Retinal pigment epithelial cell (primary cell): Measurements from ENCODE around the gene UQCRH.
"Not testable (repeated sequence)": the region's sequence is repeated elsewhere in the genome, so short reads cannot be mapped to it uniquely, and the experiment has no call there.

Experiments used
- DNase-seq: peaks from one replicate; pipeline ENCODE4 v3.0.0-alpha.2; 2010; ENCODE audit warnings: low read depth
- H3K4me3 ChIP-seq: 2 replicates; pipeline ENCODE4 v1.5.1; 2011; ENCODE audit warnings: mild to moderate bottlenecking, low read length, control low read depth, moderate library complexity
- CTCF ChIP-seq: conservative IDR thresholded peaks from 2 replicates; pipeline ENCODE4 v1.5.1; 2011; ENCODE audit warnings: low read depth, low read length, control low read depth, inconsistent platforms

The UQCRH gene

GRCh38 chr1:46306159-46306530, 2.6 kb downstream of the UQCRH start:
- no peak for DNase-seq
- no peak overlapping the region for H3K4me3 ChIP-seq
- no peak for TF ChIP-seq CTCF

- no peak for DNase-seq
- H3K4me3 ChIP-seq: no peak overlapping the region
- no peak for TF ChIP-seq CTCF
Observed at GRCh38 chr1:46309401-46310159, 6.1 kb downstream of the UQCRH start.

GRCh38 chr1:46310321-46310720, 6.8 kb downstream of the UQCRH start:
- no peak for DNase-seq
- no peak for TF ChIP-seq CTCF
- H3K4me3 ChIP-seq: no peak overlapping the region

GRCh38 chr1:46315669-46316403, 12.3 kb downstream of the UQCRH start:
- TF ChIP-seq CTCF: no peak
- no peak overlapping the region for H3K4me3 ChIP-seq
- no peak for DNase-seq

- no peak for TF ChIP-seq CTCF
- DNase-seq: no peak
- no peak overlapping the region for H3K4me3 ChIP-seq
Observed at GRCh38 chr1:46317323-46317722, 13.8 kb downstream of the UQCRH start.

- H3K4me3 ChIP-seq, DNase-seq: not testable (repeated sequence)
Observed at GRCh38 chr1:46319301-46319700, 15.8 kb downstream of the UQCRH start.

GRCh38 chr1:46319960-46320914, 16.7 kb downstream of the UQCRH start:
- not testable (repeated sequence) for H3K4me3 ChIP-seq, DNase-seq

GRCh38 chr1:46322191-46322590, 18.7 kb downstream of the UQCRH start:
- DNase-seq, H3K4me3 ChIP-seq: not testable (repeated sequence)

GRCh38 chr1:46325285-46326076, 22.0 kb downstream of the UQCRH start:
- DNase-seq: not testable (repeated sequence)

GRCh38 chr1:46328182-46328581, 24.7 kb downstream of the UQCRH start:
- not testable (repeated sequence) for DNase-seq, H3K4me3 ChIP-seq

More at GRCh38 chr1:46325285-46326076, 22.0 kb downstream of the UQCRH start:
- not testable (repeated sequence) for H3K4me3 ChIP-seq

- not testable (repeated sequence) for DNase-seq, H3K4me3 ChIP-seq
Observed at GRCh38 chr1:46329807-46330206, 26.3 kb downstream of the UQCRH start.
